Breast epithelium (tissue), 4 donors: ENCODE measurements around the gene IFNK. TPM values are rescaled to one million over a fixed set of nuclear protein-coding genes. Genes with fewer than 3 reads are reported as not detected.

Source experiments
- DNase-seq, 2 donors: peaks; one replicate each; pipeline ENCODE4 v3.0.0-alpha.2; 2019; ENCODE audit warnings: low spot score in 2 of 2
- H3K27ac ChIP-seq, 2 donors: fragments of 200-600 bp; sonication (generic) in 1 of 2; one replicate each; pipeline ENCODE4 v1.5.1; 2016 to 2019; ENCODE audit warnings: mild to moderate bottlenecking in 1 of 2
- H3K27me3 ChIP-seq, 2 donors: fragments of 200-600 bp; sonication (generic) in 1 of 2; one replicate each; pipeline versions ENCODE4 v1.5.1 to v1.6.0; 2017 to 2019; ENCODE audit warnings: control low read depth in 1 of 2, mild to moderate bottlenecking in 1 of 2
- H3K36me3 ChIP-seq: fragments of 200-600 bp; one replicate; pipeline ENCODE4 v1.5.1; 2019
- H3K4me1 ChIP-seq, 2 donors: fragments of 200-600 bp; sonication (generic); one replicate each; pipeline ENCODE4 v1.5.1; 2016 to 2019; ENCODE audit warnings: control low read depth in 1 of 2
- H3K4me3 ChIP-seq, 3 donors: fragments of 200-600 bp; sonication (generic); 1 replicate in 2 of 3; 2 replicates in 1 of 3; pipeline ENCODE4 v1.5.1; 2016 to 2019; ENCODE audit warnings: mild to moderate bottlenecking in 3 of 3, moderate library complexity in 2 of 3
- H3K9me3 ChIP-seq, 2 donors: fragments of 200-600 bp; sonication (generic) in 1 of 2; one replicate each; pipeline ENCODE4 v1.5.1; 2016 to 2019; ENCODE audit warnings: control low read depth in 1 of 2
- POLR2A ChIP-seq: fragments of 450-650 bp; IDR thresholded peaks from one replicate; pipeline ENCODE4 v1.6.1; 2016; ENCODE audit warnings: antibody characterized with exemption, mild to moderate bottlenecking, moderate library complexity
- POLR2AphosphoS5 ChIP-seq, 3 donors: sonication (generic); formaldehyde crosslinking; IDR thresholded peaks; one replicate each; pipeline ENCODE4 v1.6.1; 2017; ENCODE audit warnings: antibody characterized with exemption in 3 of 3
- intact Hi-C: fragments of 100-400 bp; cut with DNase I; formaldehyde crosslinking; loops from one replicate; pipeline ENCODE4 v1.15.1; 2023; ENCODE audit warnings: low total_unique reads
- total RNA-seq, 3 donors: library from RNA; depleted of rRNA; stranded (reverse); fragments of >200 nt; gene quantifications; one replicate each; pipeline ENCODE4 v1.1.0, GENCODE V29; 2016
- TF ChIP-seq, protein P1 (sequence below), 3 donors: fragments of 450-650 bp; IDR thresholded peaks; one replicate each; pipeline ENCODE4 v1.5.1; 2016 to 2017; ENCODE audit warnings: antibody characterized with exemption in 3 of 3, mild to moderate bottlenecking in 3 of 3, moderate library complexity in 3 of 3

IFNK gene
- total RNA-seq, 3 donors from 2014 or later = not detected

DNA sequence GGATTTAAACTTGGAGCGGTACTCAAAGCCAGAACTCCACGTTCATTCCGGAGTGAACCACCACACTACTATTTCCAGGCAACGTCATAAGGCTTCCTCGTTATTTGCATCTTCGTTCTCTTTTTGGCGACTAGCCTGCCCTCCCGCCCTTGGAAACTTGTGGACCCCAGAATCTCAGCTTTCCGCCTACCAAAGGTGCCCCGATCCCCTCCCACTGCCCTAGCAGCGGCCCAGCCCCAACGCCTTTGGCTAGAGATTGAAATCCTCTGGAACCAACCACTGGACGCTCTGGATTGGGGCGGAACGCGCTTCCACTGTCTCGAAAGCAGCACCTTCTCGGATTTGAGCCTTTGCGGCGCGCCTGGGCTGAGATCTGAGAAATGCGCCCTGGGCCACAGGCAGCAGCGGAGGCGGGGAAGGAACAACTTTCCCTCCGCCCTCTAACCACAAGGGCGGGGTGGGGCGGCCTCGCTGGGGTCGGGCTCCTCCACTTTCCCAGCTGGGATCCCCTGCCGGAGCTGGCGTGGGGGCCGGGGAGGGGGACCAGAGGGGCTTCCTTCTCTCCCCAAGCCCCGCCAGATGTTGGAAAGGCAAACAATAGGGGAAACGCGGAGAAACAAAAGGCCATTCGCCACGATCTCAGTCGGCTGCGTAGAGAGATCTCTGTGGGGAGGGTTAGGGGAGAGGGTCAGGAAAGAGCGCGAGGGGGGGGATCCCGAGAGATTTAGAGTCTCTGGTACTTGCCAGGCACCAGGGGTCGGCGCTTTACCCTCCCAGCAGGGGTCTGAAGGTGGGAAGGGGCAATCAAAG, 4.2 kb downstream of the IFNK start:
- Histone ChIP-seq H3K9me3 (no peaks in the 10 kb centered on the region), H3K27ac (peak overlapping the region; percentile 97 to 99), H3K36me3 (no peaks in the 10 kb centered on the region), H3K4me1 (peaks cover 0 to 4% of the 10 kb centered on the region in 2 donors), H3K27me3 (no peaks in the 10 kb centered on the region), H3K4me3 (peak overlapping the region; percentile 84 to 94 (median 93))
- TF ChIP-seq POLR2A = peak; percentile 75
- TF ChIP-seq POLR2AphosphoS5 (IDR thresholded peaks at IDR 0.05) = peak; percentile 47 to 89 (median 79)
- TF ChIP-seq, protein P1, sequence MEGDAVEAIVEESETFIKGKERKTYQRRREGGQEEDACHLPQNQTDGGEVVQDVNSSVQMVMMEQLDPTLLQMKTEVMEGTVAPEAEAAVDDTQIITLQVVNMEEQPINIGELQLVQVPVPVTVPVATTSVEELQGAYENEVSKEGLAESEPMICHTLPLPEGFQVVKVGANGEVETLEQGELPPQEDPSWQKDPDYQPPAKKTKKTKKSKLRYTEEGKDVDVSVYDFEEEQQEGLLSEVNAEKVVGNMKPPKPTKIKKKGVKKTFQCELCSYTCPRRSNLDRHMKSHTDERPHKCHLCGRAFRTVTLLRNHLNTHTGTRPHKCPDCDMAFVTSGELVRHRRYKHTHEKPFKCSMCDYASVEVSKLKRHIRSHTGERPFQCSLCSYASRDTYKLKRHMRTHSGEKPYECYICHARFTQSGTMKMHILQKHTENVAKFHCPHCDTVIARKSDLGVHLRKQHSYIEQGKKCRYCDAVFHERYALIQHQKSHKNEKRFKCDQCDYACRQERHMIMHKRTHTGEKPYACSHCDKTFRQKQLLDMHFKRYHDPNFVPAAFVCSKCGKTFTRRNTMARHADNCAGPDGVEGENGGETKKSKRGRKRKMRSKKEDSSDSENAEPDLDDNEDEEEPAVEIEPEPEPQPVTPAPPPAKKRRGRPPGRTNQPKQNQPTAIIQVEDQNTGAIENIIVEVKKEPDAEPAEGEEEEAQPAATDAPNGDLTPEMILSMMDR (IDR thresholded peaks at IDR 0.05) = no peak
- peak; percentile 71 to 90 for DNase-seq
- intact Hi-C loops = no loop called here

DNA sequence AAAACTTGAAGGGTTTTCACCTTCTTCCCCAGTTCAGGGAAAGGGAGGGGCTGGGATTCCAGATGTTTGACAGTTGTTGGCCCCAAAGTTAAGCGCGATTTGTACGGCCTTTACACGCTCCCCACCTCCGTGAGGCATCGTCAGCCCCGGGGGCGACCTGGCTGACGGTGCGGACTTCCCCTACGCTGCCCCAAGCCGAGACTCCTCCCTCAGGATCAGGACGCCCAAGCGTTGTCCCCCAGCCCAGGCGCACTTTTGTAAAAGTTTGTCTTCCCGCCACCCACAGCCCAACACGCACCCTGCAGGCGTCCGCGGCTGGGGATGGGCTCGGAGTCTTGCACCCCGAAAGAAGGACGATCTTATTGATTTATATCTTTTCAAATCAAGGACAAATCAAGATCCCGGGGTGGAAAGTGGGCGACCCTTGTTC, 4.8 kb downstream of the IFNK start:
- Histone ChIP-seq H3K9me3 (no peaks in the 10 kb centered on the region), H3K27ac (peak overlapping the region; percentile 97 to 99), H3K27me3 (no peaks in the 10 kb centered on the region), H3K36me3 (no peaks in the 10 kb centered on the region), H3K4me3 (peak overlapping the region; percentile 84 to 94 (median 93)), H3K4me1 (peaks cover 0 to 4% of the 10 kb centered on the region in 2 donors)
- DNase-seq = peak; percentile 62 to 70
- intact Hi-C loops = no loop called here
- peak in 1 of 3 donors; percentile 11 for TF ChIP-seq POLR2AphosphoS5 (IDR thresholded peaks at IDR 0.05)
- TF ChIP-seq POLR2A = no peak

DNA sequence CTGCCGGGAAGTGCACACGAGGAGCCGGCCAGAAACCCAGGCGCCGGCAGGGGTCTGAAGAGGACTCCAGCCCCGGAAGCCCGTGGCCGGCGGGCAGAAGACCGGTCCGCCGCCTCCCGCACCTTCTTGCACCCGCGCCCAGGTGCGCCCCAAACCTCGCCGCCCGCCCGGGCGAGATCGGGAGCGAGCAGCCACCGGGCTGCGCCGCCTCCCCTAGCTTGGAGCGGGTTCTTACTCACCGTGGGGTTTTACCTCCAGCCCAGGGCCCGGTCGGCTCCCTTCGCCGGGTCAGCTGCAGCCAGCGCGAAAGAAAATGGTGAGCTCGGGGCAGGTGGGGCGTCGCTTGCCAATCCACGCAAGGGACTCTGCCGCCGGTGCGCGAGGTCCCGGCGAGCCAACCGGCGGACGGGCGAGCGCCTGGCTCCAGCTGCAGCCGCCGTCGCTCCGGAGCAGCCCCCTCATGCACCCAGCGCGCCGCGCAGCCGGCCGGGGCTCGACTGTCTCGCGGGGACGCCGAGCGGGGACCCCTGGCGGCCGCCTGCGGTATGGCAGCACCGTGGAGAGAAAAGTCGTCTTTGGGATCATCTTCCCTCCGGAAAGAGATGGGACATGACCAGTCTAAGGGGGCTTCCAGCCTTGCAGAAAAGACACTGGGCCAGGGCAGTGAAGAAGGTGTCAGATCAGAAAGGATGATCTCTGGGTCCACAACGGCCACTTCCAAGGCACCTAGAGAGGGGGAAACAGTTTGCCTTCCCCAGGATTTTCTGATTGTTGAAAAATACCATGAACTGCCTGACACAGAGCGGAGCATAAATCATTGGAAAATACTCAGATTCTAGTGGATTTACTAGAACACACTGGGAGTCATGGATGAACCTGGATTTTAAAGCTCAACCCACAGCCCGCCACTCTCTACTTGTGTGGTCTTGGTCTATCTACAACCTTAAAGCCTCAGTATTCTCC, 5.5 kb downstream of the IFNK start, which contains the start of gene MOB3B:
Gene MOB3B, minus strand, starts transcription at position 499 of the 963 bp plus-strand sequence. CDS start 74,264 bp downstream, outside the sequence.
- intact Hi-C loops = loop anchor here (5.0 to 10.0 kb wide), 2 partner anchors 85 to 497 kb away; no protein-coding TSS in a partner anchor
- peak; percentile 69 to 80 for DNase-seq

DNA sequence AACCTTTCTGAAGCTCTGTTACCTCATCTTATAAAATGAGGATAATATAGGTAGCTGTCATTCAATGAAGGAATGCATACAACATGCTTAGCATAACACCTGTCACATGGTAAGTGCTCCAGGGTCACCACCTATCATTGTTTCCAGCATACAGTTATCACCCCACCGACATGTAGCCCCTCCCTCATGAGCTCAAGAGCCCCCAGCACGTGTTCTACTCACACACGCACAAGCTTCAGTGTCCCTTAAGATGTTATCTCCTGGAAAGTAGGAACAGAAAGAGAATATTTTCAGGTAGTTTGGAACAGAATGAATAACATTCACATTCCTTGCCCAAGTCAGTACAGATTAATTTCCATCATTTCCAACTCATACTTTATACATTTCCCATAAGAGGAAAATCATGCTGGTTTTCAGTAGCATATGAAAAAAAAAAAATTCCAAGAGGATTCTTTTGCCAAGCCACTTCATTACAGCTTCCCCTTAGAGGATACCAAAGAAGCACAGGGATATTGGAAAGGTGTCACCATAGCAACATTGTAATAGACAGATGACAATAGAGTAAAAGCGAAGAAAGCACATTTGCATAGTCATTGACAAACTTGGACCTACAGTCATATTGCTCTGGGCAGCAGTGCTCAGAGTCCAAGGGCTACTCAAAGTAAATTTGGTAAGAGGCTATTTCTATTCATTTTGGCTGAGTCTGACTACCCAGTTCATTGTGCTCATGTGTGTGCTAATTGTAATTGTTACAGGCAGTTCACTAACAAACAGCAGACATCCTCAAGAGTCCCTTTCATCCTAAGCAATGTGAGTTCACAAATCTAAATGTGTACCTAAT, 7.0 kb downstream of the IFNK start:
- Histone ChIP-seq H3K4me3 (peak overlapping the region in 1 of 3 donors; percentile 94), H3K27me3 (no peaks in the 10 kb centered on the region), H3K27ac (peak overlapping the region; percentile 41 to 97), H3K4me1 (peaks cover 0 to 9% of the 10 kb centered on the region in 2 donors), H3K9me3 (no peaks in the 10 kb centered on the region), H3K36me3 (no peaks in the 10 kb centered on the region)
- intact Hi-C loops = loop anchor here (5.0 to 10.0 kb wide), 2 partner anchors 86 to 499 kb away; no protein-coding TSS in a partner anchor
- TF ChIP-seq POLR2AphosphoS5 (IDR thresholded peaks at IDR 0.05) (no peak), POLR2A (no peak)
- TF ChIP-seq, protein P1 (IDR thresholded peaks at IDR 0.05) = no peak
- no peak for DNase-seq

More for the DNA sequence above, 5.5 kb downstream of the IFNK start, which contains the start of gene MOB3B:
- Histone ChIP-seq H3K9me3 (no peaks in the 10 kb centered on the region), H3K4me3 (peak within 1 kb of the TSS; percentile 84 to 94 (median 93)), H3K36me3 (no peaks in the 10 kb centered on the region), H3K27ac (peak within 1 kb of the TSS; percentile 97 to 99), H3K27me3 (no peaks in the 10 kb centered on the region), H3K4me1 (peaks cover 0 to 4% of the 10 kb centered on the region in 2 donors)
- no peak for TF ChIP-seq POLR2A
- TF ChIP-seq POLR2AphosphoS5 (IDR thresholded peaks at IDR 0.05) = peak; percentile 33 to 64 (median 46)
- TF ChIP-seq, protein P1 (IDR thresholded peaks at IDR 0.05) = peak; percentile 76 to 93 (median 77)
